LNCaP clone FGC (cell line): ENCODE data around the gene CXCR4.

ENCODE experiments used
- DNase-seq: peaks from one replicate; pipeline ENCODE4 v3.0.0-alpha.2; 2011; ENCODE audit warnings: low read depth
- H3K4me3 ChIP-seq: 2 replicates; pipeline ENCODE4 v1.5.1; 2011; ENCODE audit warnings: mild to moderate bottlenecking, low read depth, low read length, control low read depth
- TF ChIP-seq, protein P1 (sequence below): IDR thresholded peaks from 2 replicates; pipeline ENCODE4 v1.5.1; 2012; ENCODE audit warnings: mild to moderate bottlenecking; ENCODE audit not compliant: control insufficient read depth, insufficient read depth; ENCODE audit errors: extremely low read depth

Gene CXCR4

DNA sequence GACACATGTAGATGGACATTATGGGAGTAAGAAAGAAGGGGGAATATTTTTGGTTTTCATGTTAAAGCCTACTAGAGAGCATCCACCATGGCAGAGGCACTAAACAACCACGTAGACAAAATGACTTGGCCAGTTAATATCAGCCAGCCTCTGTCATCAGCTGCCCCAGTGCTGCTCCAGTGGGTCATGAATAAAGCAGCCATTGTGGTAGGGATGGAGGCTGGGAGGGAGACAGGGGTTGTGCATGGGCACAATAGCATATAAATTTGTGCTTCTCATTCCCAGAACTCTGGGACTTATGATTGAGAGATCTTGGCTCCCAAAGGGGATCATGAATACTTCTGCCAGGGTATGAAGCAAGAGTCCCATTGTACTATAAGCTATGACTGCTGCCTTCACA lies 31.1 kb upstream of the CXCR4 start:
- H3K4me3 ChIP-seq: no peak overlapping the region
- TF ChIP-seq, protein P1, sequence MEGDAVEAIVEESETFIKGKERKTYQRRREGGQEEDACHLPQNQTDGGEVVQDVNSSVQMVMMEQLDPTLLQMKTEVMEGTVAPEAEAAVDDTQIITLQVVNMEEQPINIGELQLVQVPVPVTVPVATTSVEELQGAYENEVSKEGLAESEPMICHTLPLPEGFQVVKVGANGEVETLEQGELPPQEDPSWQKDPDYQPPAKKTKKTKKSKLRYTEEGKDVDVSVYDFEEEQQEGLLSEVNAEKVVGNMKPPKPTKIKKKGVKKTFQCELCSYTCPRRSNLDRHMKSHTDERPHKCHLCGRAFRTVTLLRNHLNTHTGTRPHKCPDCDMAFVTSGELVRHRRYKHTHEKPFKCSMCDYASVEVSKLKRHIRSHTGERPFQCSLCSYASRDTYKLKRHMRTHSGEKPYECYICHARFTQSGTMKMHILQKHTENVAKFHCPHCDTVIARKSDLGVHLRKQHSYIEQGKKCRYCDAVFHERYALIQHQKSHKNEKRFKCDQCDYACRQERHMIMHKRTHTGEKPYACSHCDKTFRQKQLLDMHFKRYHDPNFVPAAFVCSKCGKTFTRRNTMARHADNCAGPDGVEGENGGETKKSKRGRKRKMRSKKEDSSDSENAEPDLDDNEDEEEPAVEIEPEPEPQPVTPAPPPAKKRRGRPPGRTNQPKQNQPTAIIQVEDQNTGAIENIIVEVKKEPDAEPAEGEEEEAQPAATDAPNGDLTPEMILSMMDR: no peak
- no peak for DNase-seq

- TF ChIP-seq, protein P1: no peak
- no peak overlapping the region for H3K4me3 ChIP-seq
- no peak for DNase-seq
Observed at GRCh38 chr2:136146564-136146963, 28.6 kb upstream of the CXCR4 start.

DNA sequence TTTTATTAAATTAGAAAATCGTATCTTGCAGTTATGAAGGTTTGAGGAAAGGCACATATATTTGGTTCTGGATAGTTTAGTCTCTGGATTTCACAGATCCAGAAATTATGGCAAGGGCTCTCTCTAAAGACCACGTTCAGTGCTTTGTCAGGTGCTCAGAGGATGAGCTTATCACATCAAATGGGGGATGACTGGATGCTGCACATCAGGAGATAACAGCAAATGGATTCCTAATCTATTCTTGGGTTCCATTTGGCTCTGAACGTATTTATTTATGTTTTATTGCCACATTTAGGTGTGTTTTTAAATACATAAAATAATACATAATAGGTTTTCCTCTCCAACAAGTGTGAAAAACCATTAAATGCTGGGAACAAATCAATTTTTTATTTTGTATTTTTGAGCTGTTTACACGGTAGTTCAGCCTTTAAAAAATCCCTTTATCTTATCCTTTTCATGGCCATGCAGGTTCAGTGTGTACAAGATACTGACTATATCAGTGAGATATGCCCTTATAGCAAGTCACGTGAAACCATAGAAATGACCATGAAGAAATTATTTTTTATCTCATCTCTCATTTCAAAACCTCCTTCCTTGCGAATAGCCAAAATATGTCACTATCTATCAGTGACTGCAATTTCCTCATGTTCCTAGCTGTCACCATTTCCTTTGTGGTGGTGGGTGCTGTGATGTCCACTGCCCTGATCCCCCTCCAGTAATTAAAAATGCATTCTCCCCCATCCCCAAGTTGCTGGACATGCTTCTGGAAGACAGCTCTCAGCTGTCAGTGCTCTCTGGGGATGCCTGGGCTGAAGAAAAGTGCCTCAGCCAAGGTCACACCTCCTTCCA lies 25.9 kb upstream of the CXCR4 start:
- H3K4me3 ChIP-seq: no peak overlapping the region
- TF ChIP-seq, protein P1: no peak
- no peak for DNase-seq

GRCh38 chr2:136141510-136142149 lies 23.7 kb upstream of the CXCR4 start:
- no peak overlapping the region for H3K4me3 ChIP-seq
- no peak for DNase-seq
- TF ChIP-seq, protein P1: no peak

DNA sequence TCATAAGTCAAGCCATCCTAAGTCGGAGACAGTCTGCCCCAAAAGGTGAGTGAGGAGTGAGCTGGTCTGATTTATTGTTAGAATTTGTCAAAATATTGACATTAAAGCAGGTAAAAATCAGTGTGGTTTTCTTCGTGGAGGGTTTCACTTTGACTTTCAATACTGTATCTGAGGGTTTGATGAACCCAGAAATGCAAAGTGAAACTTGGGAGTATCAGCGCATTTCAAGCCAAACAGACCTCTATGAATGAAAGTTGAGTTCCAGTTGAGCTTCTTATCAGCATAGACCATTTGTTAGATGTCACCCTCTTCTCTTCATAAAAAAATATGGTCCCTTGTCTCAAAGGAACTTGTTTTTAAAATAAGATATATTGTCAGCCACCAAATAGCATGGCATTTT lies 21.7 kb upstream of the CXCR4 start:
- no peak overlapping the region for H3K4me3 ChIP-seq
- TF ChIP-seq, protein P1: no peak
- no peak for DNase-seq

GRCh38 chr2:136137982-136138381 lies 20.0 kb upstream of the CXCR4 start:
- H3K4me3 ChIP-seq: no peak overlapping the region
- no peak for DNase-seq
- TF ChIP-seq, protein P1: no peak
